Stimulated activated CD4-positive, alpha-beta T cell treated with anti-CD3 and anti-CD28 coated beads, Interleukin-12 subunit alpha, Interleukin-12 subunit beta, amount 100 ng/mL, for 48 hours (primary cell): ENCODE results near the gene SIAH1.
"Not testable (repeated sequence)": the region's sequence is repeated elsewhere in the genome, so short reads cannot be mapped to it uniquely, and the experiment has no call there.

Experiments used
- DNase-seq, 3 donors: peaks; one replicate each; pipeline ENCODE4 v3.0.0-alpha.2; 2020; ENCODE audit warnings: low read depth in 2 of 3, low spot score in 1 of 3

The SIAH1 gene

DNA sequence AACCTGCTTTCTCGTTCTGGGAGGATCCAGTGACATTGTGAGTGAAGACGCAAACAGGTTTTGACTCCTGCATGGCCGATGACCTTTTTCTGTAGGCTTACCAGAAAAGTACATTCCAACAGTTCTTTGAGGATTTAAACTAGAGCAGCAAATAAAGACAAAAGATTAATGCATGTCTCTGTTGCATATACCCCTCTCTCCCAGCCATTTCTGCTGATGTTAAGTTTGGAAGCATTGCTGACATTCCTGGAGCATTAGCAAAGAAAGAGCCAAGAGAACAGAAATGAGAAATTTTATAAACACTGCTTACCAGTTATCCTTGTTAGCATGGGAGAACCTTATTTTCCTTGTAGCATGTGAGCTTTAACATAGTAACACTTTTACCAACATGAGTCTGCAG, 49.3 kb downstream of the SIAH1 start:
- no peak for DNase-seq

DNA sequence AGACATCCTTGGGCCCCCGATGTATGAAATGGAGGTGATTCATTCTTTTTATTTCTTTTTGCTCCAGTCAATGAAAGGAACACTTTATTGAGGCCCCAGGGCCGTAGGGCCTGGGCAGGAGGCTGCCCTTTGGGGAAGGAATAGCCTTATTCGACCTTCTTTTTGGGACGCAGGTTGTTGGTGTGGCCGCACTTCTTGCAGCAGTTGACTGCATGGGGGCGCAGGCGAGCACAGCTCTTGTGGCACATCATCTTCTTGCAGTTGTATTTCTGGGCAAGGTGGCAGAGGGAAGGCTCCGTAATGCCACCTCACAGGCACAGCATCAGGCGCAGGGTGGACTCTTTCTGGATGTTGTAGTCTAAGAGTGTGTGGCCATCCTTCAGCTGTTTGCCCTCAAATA, 50.9 kb downstream of the SIAH1 start:
- no peak for DNase-seq

DNA sequence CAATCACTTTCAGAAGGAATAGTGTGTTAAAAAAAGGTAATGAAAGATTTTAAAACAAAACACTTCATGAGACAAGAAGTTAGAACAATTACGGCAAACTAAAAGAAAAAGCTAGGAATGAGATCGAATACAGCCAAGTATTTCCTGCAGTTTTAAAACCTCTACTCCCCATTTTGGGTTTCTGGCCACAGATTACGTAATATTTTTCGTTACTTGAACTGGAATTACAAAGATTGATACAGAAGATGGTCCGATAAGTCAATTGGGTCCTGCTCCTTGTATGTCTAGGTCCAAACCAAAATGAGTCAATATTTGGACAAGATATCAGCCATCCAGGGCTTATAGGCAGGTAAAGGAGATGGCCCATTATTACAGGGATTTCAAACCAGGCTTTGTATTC, 52.2 kb downstream of the SIAH1 start:
- no peak for DNase-seq

DNA sequence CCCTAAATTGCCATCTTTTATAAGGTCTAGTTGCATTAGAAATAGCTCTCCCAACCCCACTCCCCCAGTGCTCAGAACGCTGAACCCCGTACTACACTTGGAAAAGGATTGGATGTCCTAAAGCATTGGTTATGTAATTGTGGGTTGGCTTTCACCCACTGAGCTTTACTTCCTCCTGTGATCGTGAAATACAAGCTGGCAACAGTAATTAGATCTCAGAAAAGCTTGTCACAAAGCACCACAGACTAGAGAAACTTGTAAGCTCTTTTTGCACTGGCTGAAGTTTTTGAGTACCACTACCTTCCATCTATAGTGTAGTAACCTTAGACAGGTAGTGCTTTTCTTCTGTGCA, 54.4 kb downstream of the SIAH1 start:
- DNase-seq: no peak

DNA sequence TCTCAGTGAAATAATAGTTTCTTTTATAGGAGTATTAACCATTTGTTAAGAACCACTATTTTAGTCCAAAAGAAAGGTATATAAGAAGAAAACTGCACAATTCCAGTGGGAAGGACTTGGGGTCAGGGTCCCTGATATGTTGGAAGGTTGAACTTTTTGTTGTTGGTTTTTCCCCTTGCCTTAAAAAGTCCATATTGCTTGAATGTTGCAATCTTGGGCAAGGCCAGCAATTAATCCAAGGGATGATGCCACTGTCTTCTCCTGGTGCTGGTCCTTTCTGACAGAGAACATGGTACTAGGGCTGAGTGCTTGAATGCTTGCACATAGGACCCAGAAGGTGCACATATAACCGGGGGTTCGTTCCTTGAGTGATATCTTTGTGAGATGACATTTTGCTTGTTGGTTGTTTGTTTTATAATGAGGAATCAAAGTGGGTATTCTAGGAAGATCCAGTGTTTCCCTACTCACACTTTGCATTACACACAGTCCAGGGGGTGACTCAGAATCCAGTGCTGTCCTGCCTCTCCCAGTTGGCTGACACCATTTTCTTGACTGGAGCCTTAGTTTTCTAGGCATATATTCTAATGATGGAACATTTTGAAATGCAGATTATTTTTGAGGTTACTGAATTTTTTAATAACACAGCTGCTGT, 54.9 kb downstream of the SIAH1 start:
- DNase-seq: no peak

DNA sequence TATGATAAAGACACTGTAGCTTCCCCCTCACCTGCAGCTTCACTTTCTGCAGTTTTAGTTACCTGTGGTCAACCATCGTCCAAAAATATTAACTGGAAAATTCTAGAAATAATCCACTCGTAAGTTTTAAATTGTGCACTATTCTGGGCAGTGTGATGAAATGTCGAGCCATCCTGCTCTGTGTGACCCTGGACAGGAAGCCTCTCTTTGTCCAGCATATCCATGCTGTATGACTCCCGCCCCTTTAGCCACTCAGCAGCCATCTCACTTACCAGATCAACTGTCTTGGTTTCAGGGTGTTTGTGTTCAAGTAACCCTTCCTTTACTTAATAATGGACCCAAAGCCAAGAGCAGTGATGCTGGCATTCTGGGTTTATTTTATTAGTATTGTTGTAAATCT, 56.1 kb downstream of the SIAH1 start:
- no peak for DNase-seq

DNA sequence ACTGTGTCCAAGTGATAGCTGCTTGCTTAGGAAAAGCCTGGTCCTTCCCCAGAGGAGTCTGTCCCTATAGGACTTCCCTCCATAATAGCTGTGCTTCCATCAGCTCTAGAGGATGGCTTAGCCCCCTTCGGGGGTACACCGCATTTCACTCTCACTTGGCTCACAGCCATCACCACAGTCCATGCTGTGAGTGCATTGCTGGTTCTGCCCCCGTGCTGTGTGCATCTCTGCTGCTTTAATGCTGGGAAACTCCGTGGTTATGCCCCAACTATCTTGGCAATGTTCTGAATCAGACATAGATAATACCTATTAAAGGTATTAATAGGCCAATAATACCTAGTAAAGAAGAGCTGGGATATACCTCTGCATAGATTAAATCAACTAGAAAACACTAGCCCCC, 58.3 kb downstream of the SIAH1 start:
- DNase-seq: no peak

DNA sequence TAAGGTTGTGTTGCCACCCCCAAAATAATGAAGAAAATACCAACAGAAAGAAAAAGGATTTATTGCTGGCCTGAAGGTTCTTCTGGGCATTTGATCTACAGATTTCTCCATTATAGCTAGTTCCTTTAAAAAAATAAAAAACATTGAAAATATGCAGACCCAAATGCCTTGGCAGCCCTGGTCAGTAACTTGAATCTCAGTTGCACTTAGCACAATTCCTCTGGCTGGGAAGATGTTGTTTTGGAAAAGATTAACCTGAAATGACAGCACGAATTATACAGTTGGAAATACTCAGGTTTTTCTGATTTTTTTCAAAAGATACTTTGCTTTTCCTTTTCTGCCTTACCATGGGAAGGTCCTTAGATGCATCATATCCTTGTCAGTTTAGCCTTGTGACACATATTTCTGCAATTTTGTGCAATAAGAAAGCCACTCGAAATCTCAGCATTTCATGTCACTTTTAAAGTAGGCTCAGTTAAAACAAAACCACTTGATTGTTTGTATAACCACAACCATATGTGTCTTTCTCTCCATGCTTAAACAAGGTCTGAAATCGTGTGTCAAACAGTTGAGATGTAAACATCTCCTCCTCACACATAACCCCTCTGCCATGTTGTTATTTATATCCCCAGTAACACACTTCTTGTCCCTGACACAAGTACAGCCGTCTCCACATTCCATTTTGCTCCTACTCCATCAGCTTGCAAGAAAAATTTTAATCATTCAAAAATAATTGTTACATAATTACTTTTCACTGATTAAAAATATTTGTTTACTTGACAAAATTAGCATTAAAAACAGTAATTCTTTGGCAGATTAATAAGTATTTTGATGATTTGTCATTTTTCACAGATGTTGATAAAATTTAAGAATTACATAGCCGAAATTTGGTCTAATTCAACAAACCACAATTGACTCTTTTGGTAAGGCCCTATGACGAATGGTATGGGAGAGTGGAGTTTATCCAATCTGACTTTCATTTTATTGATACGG, 61.1 kb downstream of the SIAH1 start:
- no peak for DNase-seq

DNA sequence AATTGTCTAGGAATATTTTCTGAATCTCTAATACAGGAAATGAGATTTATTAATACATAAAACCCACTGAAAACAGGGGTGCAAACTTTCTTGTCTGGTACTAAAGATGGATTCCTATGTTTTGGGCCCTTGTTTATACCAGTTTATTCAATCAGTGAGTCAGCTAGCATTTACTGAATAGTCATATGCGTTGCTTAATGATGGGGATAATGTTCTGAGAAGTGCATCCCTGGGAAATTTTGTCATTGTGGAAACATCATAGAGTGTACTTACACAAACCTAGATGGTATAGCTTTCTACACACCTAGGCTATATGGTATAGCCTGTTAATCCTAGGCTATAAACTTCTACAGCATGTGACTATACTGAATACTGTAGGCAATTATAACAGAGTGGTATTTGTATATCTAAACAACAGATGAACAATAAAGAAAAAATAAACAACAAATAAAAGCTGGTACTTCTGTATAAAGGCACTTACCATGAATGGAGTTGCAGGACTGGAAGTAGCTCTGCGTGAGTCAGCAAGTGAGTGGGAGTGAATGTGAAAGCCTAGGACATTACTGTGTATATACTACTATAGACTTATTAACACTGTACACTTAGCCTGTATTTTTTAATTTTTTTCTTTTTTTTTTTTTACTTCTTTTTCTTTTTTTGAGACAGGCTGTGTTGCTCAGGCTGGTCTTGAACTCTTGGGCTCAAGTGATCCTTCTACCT, 63.7 kb downstream of the SIAH1 start:
- DNase-seq: no peak

DNA sequence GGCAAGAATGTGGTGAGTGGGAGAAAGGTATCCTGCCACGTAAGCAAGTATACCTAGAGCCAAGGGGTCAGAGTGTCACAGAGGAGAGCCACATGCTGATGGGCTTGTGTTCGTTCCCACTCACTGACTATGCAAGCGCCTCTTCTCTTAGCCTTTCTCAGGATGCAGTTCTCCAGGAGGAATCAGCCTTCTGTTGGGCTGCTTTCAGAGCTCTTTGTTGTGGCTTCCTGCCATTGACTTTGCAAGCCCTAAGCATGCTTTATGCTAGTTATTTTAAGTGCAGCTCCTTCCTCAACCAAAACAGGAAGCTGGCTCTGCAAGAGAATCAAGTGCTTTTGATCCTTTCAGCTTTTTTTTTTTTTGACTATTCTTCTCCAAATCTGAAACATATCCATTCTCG, 66.6 kb downstream of the SIAH1 start:
- no peak for DNase-seq

DNA sequence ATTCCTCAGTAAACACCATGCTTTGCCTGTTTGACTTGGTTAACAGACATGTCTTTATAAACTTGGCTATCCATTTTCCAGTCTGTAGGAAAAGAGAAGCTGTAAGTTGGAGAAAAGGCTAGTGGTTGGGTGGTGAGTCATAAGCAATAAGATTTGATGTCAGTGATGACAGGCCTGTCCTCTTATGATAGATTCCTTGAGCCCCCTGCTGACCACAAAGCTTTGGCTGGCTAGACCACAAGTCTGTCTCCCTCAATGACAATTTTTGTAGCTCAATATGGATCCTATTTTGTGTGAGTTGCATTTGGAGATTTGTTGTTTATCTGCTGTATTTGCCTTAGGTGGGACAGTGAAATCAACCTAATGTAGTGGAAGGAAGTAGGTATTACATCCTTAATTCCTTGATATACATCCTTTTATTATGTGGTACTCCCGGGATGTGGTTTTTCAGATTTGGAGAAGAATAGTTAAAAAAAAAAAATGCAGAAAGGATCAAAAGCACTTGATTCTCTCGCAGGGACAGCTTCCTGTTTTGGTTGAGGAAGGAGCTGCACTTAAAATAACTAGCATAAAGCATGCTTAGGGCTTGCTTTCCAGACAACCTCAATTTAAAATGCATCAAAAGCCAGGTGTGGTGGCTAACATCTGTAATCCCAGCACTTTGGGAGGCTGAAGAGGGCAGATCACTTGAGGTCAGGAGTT, 67.4 kb downstream of the SIAH1 start:
- DNase-seq: peak in 1 of 3 donors; percentile 8

DNA sequence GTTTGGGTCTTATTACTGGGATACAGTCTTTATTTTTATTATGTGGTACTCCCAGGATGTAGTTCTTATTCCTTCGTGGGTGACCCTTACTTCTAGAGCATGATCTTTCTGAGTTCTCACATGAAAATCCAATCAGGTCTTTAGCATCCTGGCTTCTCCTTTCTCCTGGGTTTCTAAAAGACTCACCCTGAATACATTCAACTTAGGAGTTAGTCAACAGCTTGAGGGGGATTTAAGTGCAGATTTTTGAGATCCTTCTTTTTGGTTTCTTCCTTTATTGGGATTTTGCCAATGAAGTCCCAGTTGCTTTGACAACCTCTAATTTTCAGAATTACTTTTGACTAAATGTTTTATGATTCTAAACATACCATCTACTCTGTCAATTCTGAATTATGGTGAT, 68.2 kb downstream of the SIAH1 start:
- no peak for DNase-seq

DNA sequence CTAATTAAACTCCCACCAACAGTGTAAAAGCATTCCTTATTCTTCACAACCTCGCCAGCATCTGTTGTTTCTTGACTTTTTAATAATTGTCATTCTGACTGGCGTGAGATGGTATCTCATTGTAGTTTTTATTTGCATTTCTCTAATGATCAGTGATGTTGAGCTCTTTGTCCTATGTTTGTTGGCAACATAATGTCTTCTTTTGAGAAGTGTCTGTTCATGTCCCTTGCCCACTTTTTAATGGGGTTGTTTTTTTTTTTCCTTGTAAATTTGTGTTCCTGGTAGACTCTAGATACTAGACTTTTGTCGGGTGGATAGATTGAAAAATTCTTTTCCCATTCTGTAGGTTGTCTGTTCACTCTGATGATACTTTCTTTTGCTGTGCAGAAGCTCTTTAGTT, 71.3 kb downstream of the SIAH1 start:
- DNase-seq: not testable (repeated sequence)

DNA sequence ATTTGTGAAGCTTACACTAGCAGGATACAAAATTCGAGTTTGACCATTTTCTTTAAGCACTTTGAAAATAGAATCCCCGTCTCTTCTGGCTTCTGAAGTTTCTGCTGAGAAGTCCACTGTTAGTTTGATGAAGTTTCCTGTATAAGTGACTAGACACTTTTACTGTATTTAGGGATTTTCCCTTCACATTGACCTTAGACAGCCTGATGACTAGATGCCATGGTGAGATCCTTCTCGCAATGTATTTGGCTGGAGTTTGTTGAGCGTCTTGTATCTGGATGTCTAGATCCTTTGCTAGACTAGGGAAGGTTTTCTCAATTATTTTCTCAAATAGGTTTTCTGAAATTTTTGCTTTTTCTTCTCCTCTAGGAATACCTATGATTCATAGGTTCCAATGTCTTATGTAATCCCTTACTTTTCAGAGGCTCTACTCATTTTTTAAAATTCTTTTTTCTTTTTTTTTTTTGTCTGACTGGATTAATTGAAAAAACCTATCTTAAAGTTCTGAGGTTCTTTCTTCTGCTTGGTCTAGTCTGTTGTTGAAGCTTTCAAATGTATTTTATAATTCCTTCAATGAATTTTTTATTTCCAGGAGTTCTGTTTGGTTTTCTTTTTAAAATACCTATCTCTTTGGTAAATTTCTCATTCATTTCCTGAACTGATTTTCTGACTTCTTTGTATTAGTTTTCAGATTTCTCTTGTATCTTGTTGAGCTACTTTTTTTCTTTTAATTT, 74.1 kb downstream of the SIAH1 start:
- no peak for DNase-seq
